Osteocyte (in vitro differentiated cells): ENCODE measurements around the gene FOXC2. TPM values are rescaled to one million over a fixed set of nuclear protein-coding genes. Genes with fewer than 3 reads are reported as not detected.

Experiments used
- DNase-seq: peaks from one replicate; pipeline ENCODE4 v3.0.0; 2021; ENCODE audit warnings: mixed read lengths; ENCODE audit not compliant: unreplicated experiment; ENCODE audit errors: extremely low spot score
- H3K27ac Mint-ChIP-seq: one replicate; pipeline ENCODE4 v1.8.0; 2021; ENCODE audit warnings: mild to moderate bottlenecking, mixed read lengths; ENCODE audit not compliant: unreplicated experiment
- H3K27me3 Mint-ChIP-seq: one replicate; pipeline ENCODE4 v1.8.0; 2021; ENCODE audit warnings: mixed read lengths; ENCODE audit not compliant: unreplicated experiment
- H3K36me3 Mint-ChIP-seq: one replicate; pipeline ENCODE4 v1.8.0; 2021; ENCODE audit warnings: mixed read lengths; ENCODE audit not compliant: unreplicated experiment
- H3K4me1 Mint-ChIP-seq: one replicate; pipeline ENCODE4 v1.8.0; 2021; ENCODE audit warnings: mixed read lengths; ENCODE audit not compliant: unreplicated experiment
- H3K4me3 Mint-ChIP-seq: one replicate; pipeline ENCODE4 v1.8.0; 2021; ENCODE audit warnings: mild to moderate bottlenecking, moderate library complexity, mixed read lengths; ENCODE audit not compliant: unreplicated experiment
- H3K9me3 Mint-ChIP-seq: one replicate; pipeline ENCODE4 v1.8.0; 2021; ENCODE audit warnings: mixed read lengths; ENCODE audit not compliant: unreplicated experiment
- total RNA-seq: library from RNA; stranded (reverse); gene quantifications from 2 replicates; pipeline ENCODE4 v1.2.1, GENCODE V29; 2021
- TF ChIP-seq, protein P1 (sequence below): fragments of 200-600 bp; sonication (generic); IDR thresholded peaks from 2 replicates; pipeline ENCODE4 v1.5.0; 2021; ENCODE audit warnings: antibody characterized with exemption, mild to moderate bottlenecking, moderate library complexity

Gene FOXC2
- total RNA-seq, 1 donor from 2014 or later: 93.4 TPM

DNA sequence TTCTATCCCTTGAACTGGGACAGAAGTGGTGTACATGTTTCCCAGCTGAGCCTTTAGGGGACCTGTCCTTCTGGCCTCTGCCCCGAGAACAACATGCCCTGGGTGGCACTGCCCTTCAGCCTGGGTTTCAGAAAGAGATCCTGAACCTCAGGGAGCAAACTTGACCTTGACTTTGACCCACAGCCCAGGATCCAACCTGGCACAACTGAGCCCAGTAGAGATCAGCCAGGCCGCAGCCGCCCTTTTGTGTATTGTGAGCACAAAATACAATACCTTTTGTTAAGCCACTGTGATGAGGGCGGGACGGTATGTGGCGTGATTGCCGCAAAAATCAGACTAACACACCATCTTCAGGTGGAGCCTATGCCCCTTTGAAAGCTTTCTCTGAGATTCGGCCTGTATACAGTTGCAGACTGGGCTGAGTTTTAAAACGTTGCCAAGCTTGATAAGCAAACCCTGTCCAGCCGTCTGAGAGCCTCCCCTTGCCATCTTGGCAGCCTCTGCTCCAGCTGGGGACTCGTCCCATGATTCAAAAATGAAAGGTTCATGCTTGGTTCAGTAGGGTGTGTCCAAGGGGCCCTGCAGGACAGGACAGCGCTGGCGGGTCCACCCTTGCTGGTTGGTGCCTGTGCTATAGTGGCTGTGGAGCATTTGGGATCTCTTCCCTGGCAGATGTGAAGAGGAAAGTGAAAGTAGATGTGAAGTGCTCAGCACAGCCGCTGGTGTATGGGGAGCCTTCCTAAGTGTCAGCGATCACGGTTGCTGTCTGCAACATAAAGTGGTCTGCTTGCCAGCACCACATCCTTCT, 52.0 kb downstream of the FOXC2 start:
- TF ChIP-seq, protein P1, sequence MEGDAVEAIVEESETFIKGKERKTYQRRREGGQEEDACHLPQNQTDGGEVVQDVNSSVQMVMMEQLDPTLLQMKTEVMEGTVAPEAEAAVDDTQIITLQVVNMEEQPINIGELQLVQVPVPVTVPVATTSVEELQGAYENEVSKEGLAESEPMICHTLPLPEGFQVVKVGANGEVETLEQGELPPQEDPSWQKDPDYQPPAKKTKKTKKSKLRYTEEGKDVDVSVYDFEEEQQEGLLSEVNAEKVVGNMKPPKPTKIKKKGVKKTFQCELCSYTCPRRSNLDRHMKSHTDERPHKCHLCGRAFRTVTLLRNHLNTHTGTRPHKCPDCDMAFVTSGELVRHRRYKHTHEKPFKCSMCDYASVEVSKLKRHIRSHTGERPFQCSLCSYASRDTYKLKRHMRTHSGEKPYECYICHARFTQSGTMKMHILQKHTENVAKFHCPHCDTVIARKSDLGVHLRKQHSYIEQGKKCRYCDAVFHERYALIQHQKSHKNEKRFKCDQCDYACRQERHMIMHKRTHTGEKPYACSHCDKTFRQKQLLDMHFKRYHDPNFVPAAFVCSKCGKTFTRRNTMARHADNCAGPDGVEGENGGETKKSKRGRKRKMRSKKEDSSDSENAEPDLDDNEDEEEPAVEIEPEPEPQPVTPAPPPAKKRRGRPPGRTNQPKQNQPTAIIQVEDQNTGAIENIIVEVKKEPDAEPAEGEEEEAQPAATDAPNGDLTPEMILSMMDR: no peak
- no peaks in the 10 kb centered on the region for H3K9me3 Mint-ChIP-seq
- peaks cover 13% of the 10 kb centered on the region for H3K4me1 Mint-ChIP-seq
- peak overlapping the region; percentile 73 for H3K27ac Mint-ChIP-seq
- peak; percentile 65 for DNase-seq
- H3K36me3 Mint-ChIP-seq: peaks cover 11% of the 10 kb centered on the region
- H3K4me3 Mint-ChIP-seq: no peak overlapping the region
- no peaks in the 10 kb centered on the region for H3K27me3 Mint-ChIP-seq

Other genes with a start within 250 kb of the FOXC2 start
- gene FOXF1, start 56.3 kb upstream of the FOXC2 start, total RNA-seq: not detected in 2 replicates
- gene MTHFSD, start 11.6 kb upstream of the FOXC2 start, total RNA-seq: 12.1 and 14.1 TPM in 2 replicates
- gene FOXL1, start 11.7 kb downstream of the FOXC2 start, total RNA-seq: 6.4 and 9.3 TPM in 2 replicates